HepG2 (cell line): ENCODE measurements around the gene SMAD7. TPM values are rescaled to one million over a fixed set of nuclear protein-coding genes. Genes with fewer than 3 reads are reported as not detected.

Source experiments
- ATAC-seq: fragments of 200-7000 bp; cut with Tn5 transposase; 3 replicates; pipeline ENCODE4 v1.9.1; 2020; ENCODE audit warnings: mild to moderate bottlenecking, moderate library complexity
- BruUV-seq: library from RNA; stranded (reverse); fragments of 400-500 nt; replicated peaks from 2 replicates; lab custom pipeline; 2021; lab: Mats Ljungman, UMichigan
- CTCF ChIA-PET: fragments of 300-600 bp; formaldehyde crosslinking; extraction: SDS; loops from one replicate; lab custom pipeline; 2021; ENCODE audit warnings: low total read pairs, inconsistent platforms, low intra/inter-chr PET ratio; lab: Yijun Ruan, JAX
- POLR2A ChIA-PET: fragments of 350-600 bp; sonication (Branson Sonifier 250); formaldehyde crosslinking; loops from one replicate; lab custom pipeline; 2020; ENCODE audit warnings: antibody characterized with exemption, inconsistent platforms; lab: Yijun Ruan, JAX
- DNase-seq: peaks from one replicate; pipeline ENCODE4 v3.0.0-alpha.2; 2015; ENCODE audit warnings: low spot score
- FAIRE-seq: peaks from 3 replicates; lab custom pipeline; 2011; peaks lifted over from hg19 to GRCh38; lab: Jason Lieb, UNC
- H2AFZ ChIP-seq: one replicate; pipeline ENCODE4 v1.6.1; 2011; ENCODE audit warnings: low read length, inconsistent platforms
- H3K27ac ChIP-seq: fragments of 300-600 bp; 3 replicates; pipeline ENCODE4 v1.8.0; 2011; ENCODE audit warnings: mixed run types, mild to moderate bottlenecking, mixed read lengths, low read length, inconsistent platforms; ENCODE audit not compliant: insufficient read depth; ENCODE audit errors: extremely low read length
- H3K27me3 ChIP-seq, 2 experiments: fragments of 200-600 bp in 1 of 2; 2 replicates in 1 of 2; 3 replicates in 1 of 2; pipeline versions ENCODE4 v1.6.0 to v1.8.0; 2011; ENCODE audit warnings: low read length in 2 of 2, mild to moderate bottlenecking in 2 of 2, moderate library complexity in 2 of 2, inconsistent platforms in 1 of 2; ENCODE audit not compliant: insufficient read depth in 2 of 2, control insufficient read depth in 1 of 2
- H3K36me3 ChIP-seq, 2 experiments: fragments of 200-600 bp in 1 of 2; replicated peaks in 1 of 2; 2 replicates in 1 of 2; 3 replicates in 1 of 2; pipeline versions ENCODE4 v1.5.1 to v1.8.0; 2011; ENCODE audit warnings: low read length in 2 of 2, inconsistent platforms in 1 of 2; ENCODE audit not compliant: insufficient read depth in 2 of 2, control insufficient read depth in 1 of 2
- H3K4me1 ChIP-seq: 2 replicates; pipeline ENCODE4 v1.5.1; 2012; ENCODE audit warnings: low read length, inconsistent platforms; ENCODE audit not compliant: insufficient read depth
- H3K4me2 ChIP-seq: 2 replicates; pipeline ENCODE4 v1.6.0; 2011; ENCODE audit warnings: low read depth, low read length, inconsistent platforms
- H3K4me3 ChIP-seq, 3 experiments: fragments of 200-600 bp in 1 of 3; sonication (generic), shearing (Covaris generic) in 1 of 3; replicated peaks in 1 of 3; 2 replicates each; pipeline ENCODE4 v1.5.1; 2011 to 2016; ENCODE audit warnings: low read length in 3 of 3, inconsistent platforms in 2 of 3, low read depth in 2 of 3, mild to moderate bottlenecking in 2 of 3, control low read depth in 1 of 3, mixed read lengths in 1 of 3; ENCODE audit not compliant: insufficient read depth in 1 of 3
- H3K79me2 ChIP-seq: one replicate; pipeline ENCODE4 v1.6.1; 2011; ENCODE audit warnings: low read length, inconsistent platforms; ENCODE audit not compliant: insufficient read depth
- H3K9ac ChIP-seq: 2 replicates; pipeline ENCODE4 v1.6.0; 2011; ENCODE audit warnings: mild to moderate bottlenecking, low read depth, low read length, inconsistent platforms; ENCODE audit not compliant: insufficient read depth
- H3K9me3 ChIP-seq: 2 replicates; pipeline ENCODE4 v1.5.1; 2012; ENCODE audit warnings: mild to moderate bottlenecking, low read length
- H4K20me1 ChIP-seq: 2 replicates; pipeline ENCODE4 v1.6.0; 2011; ENCODE audit warnings: inconsistent platforms, mild to moderate bottlenecking, low read length, moderate library complexity; ENCODE audit not compliant: insufficient read depth
- FOXJ3 ChIP-seq: sonication (generic); formaldehyde crosslinking; IDR thresholded peaks from 2 replicates; pipeline ENCODE4 v1.4.0; 2020; ENCODE audit warnings: missing genetic modification reagents, mild to moderate bottlenecking, borderline replicate concordance
- HDAC2 ChIP-seq: sonication (generic); formaldehyde crosslinking; IDR thresholded peaks from 2 replicates; pipeline ENCODE4 v1.4.0; 2020; ENCODE audit warnings: missing genetic modification reagents
- IRX3 ChIP-seq: sonication (generic); formaldehyde crosslinking; IDR thresholded peaks from 2 replicates; pipeline ENCODE4 v1.8.1; 2023; ENCODE audit warnings: mild to moderate bottlenecking, low read depth, missing genetic modification reagents, borderline replicate concordance
- KMT2B ChIP-seq: IDR thresholded peaks from 2 replicates; pipeline ENCODE4 v1.6.1; 2016; ENCODE audit warnings: missing genetic modification reagents, missing compliant biosample characterization
- NFE2L1 ChIP-seq: sonication (generic); formaldehyde crosslinking; IDR thresholded peaks from 2 replicates; pipeline ENCODE4 v1.4.0; 2020; ENCODE audit warnings: missing genetic modification reagents, mild to moderate bottlenecking, borderline replicate concordance
- NFIC ChIP-seq: IDR thresholded peaks from 2 replicates; pipeline ENCODE4 v1.6.1; 2012; ENCODE audit warnings: mild to moderate bottlenecking, low read length, inconsistent platforms
- SMARCE1 ChIP-seq: fragments of 450-650 bp; IDR thresholded peaks from 2 replicates; pipeline ENCODE4 v1.6.1; 2017; ENCODE audit warnings: borderline replicate concordance
- SNRNP70 ChIP-seq: fragments of 200-400 bp; formaldehyde crosslinking; IDR thresholded peaks from 2 replicates; pipeline ENCODE4 v1.6.1; 2017; ENCODE audit warnings: mild to moderate bottlenecking, low read depth, low read length, moderate library complexity
- ZNF558 ChIP-seq: sonication (generic); formaldehyde crosslinking; IDR thresholded peaks from 2 replicates; pipeline ENCODE4 v1.9.0; 2022; ENCODE audit warnings: mild to moderate bottlenecking, missing genetic modification reagents, borderline replicate concordance
- ZNF772 ChIP-seq: sonication (generic); formaldehyde crosslinking; IDR thresholded peaks from 2 replicates; pipeline ENCODE4 v1.5.0; 2020; ENCODE audit warnings: mild to moderate bottlenecking, missing genetic modification reagents
- ZNF792 ChIP-seq: IDR thresholded peaks from 2 replicates; pipeline ENCODE4 v1.6.1; 2016
- ZNF816 ChIP-seq: sonication (generic); formaldehyde crosslinking; IDR thresholded peaks from 2 replicates; pipeline ENCODE4 v1.8.0; 2022; ENCODE audit warnings: missing genetic modification reagents, mild to moderate bottlenecking, borderline replicate concordance
- ZSCAN25 ChIP-seq: sonication (generic); formaldehyde crosslinking; IDR thresholded peaks from 2 replicates; pipeline ENCODE4 v1.8.0; 2022; ENCODE audit warnings: mild to moderate bottlenecking, missing genetic modification reagents
- WGBS: methylation state at CpG from one replicate; pipeline ENCODE4 v1.1.6; 2017; ENCODE audit warnings: low lambda C conversion rate; 5-methylcytosine and 5-hydroxymethylcytosine counted together
- in situ Hi-C: cut with HindIII; loops from 2 replicates; pipeline ENCODE4 v1.10.0; 2017; ENCODE audit warnings: low pct_unique_long_range_greater_than_20kb; ENCODE audit not compliant: extremely low pct_ligation_motif_present
- intact Hi-C: fragments of 100-400 bp; cut with micrococcal nuclease; formaldehyde crosslinking; loops from one replicate; pipeline ENCODE4 v1.10.0; 2022; ENCODE audit not compliant: unreplicated experiment
- polyA plus RNA-seq, 8 experiments: library from polyadenylated mRNA; depleted of rRNA in 3 of 8; stranded (reverse) in 7 of 8; unstranded in 1 of 8; fragments of >200 nt; fragmentation: Illumina TruSeq in 4 of 8; extraction: Trizol in 4 of 8; gene quantifications; 2 replicates each; pipeline versions ENCODE4 v1.2.1 to v1.2.3, GENCODE V29; 2011 to 2016; ENCODE audit warnings: low read depth in 4 of 8, missing spikeins in 1 of 8, mixed read lengths in 1 of 8; ENCODE audit not compliant: insufficient read depth in 1 of 8
- total RNA-seq, 5 experiments: library from RNA; depleted of rRNA; stranded (reverse); fragments of >200 nt; fragmentation: Illumina TruSeq; extraction: Trizol; gene quantifications; 2 replicates each; pipeline ENCODE4 v1.2.3, GENCODE V29; 2016; ENCODE audit warnings: low read depth in 1 of 5
- TF ChIP-seq, protein P1 (sequence below): sonication (generic); formaldehyde crosslinking; conservative IDR thresholded peaks from 2 replicates; pipeline ENCODE4 v1.8.0; 2022; ENCODE audit warnings: missing genetic modification reagents
- TF ChIP-seq, protein P2 (sequence below): sonication (generic); formaldehyde crosslinking; IDR thresholded peaks from 2 replicates; pipeline ENCODE4 v1.4.0; 2020; ENCODE audit warnings: mild to moderate bottlenecking, missing genetic modification reagents
- TF ChIP-seq, protein P3 (sequence below): sonication (generic); formaldehyde crosslinking; IDR thresholded peaks from 2 replicates; pipeline ENCODE4 v1.5.0; 2020; ENCODE audit warnings: mild to moderate bottlenecking, missing genetic modification reagents, borderline replicate concordance

The SMAD7 gene
- total and polyA plus RNA-seq, 2 of the 13 experiments (the other 11 are each of a cell fraction or from before 2014, with no cell fraction given) = 17.4 to 24.7 TPM

DNA sequence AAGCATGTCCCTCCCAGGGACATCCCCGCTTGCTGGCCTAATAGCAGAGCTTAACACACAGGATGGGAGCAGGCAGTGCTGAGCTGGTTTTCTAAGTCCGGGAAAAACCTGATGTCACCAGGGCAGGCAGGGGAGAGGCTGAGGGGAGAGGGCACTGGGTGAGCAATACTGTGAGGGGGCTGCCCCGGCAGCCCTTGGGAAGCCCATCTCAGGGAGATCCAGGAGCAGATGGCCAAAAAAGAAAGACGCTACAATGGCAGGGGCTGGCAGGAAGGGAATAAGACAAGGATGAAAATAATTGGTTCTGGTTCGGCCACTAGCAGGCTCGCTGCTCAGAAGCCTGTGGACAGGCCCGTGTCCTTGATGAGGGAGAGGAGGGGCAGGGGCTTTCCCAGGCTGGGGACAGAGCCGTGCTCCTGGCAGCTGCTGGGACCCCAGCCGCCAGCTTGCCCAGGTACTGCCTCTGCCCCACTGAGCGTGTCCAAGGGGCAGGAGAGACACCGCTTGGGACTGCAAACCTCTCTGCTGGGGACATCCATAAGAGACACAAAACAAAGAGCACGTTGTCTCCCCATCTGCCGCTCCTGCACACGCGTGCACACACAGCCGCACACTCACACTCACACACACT lies 30.2 kb downstream of the SMAD7 start (continued):
- TF ChIP-seq IRX3 (CRISPR knock-in tag) (no peak), SMARCE1 (no peak), ZNF816 (CRISPR knock-in tag) (no peak), ZNF558 (no peak), ZNF772 (CRISPR knock-in tag) (no peak)
- TF ChIP-seq, protein P1, sequence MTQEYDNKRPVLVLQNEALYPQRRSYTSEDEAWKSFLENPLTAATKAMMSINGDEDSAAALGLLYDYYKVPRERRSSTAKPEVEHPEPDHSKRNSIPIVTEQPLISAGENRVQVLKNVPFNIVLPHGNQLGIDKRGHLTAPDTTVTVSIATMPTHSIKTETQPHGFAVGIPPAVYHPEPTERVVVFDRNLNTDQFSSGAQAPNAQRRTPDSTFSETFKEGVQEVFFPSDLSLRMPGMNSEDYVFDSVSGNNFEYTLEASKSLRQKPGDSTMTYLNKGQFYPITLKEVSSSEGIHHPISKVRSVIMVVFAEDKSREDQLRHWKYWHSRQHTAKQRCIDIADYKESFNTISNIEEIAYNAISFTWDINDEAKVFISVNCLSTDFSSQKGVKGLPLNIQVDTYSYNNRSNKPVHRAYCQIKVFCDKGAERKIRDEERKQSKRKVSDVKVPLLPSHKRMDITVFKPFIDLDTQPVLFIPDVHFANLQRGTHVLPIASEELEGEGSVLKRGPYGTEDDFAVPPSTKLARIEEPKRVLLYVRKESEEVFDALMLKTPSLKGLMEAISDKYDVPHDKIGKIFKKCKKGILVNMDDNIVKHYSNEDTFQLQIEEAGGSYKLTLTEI = no peak

DNA sequence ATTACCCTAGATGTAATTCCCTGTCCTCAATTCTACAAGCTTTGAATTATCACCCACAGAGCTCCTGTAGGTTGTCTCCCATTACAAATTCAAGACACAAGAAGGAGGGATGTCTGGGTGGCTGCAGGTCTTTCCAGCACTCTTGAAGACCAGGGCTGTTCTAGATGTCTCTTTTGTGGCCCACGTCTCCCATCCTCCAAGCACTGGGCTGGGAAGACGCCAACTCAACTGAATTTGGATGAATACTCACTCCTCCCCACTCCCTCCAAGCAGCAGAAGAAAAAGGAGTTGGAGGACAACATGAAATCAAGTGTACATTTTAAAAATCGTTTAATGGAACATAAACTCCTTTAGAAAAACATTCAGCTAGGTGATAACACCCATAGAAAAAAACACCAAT lies 31.2 kb downstream of the SMAD7 start:
- WGBS = 88% methylated on average over 3 of the region's 3 CpGs
- H3K79me2 ChIP-seq = peaks cover 24% of the 10 kb centered on the region
- BruUV-seq = no TSS peak
- POLR2A ChIA-PET = no interaction called here
- no peak overlapping the region for H3K4me2 ChIP-seq
- H3K27ac ChIP-seq = no peak overlapping the region
- H3K4me1 ChIP-seq = peaks cover 30% of the 10 kb centered on the region
- no peak overlapping the region for H3K9ac ChIP-seq
- CTCF ChIA-PET = no interaction called here
- no peak for FAIRE-seq
- DNase-seq = no peak
- no peak overlapping the region for H3K4me3 ChIP-seq
- intact Hi-C loops = no loop called here
- peaks cover 11% of the 10 kb centered on the region for H4K20me1 ChIP-seq
- in situ Hi-C loops = no loop called here
- peaks cover 9 to 39% of the 10 kb centered on the region in 2 experiments for H3K36me3 ChIP-seq
- no peaks in the 10 kb centered on the region for H3K9me3 ChIP-seq
- H3K27me3 ChIP-seq = no peaks in the 10 kb centered on the region
- no peak overlapping the region for H2AFZ ChIP-seq
- ATAC-seq = no peak
- TF ChIP-seq, protein P2, sequence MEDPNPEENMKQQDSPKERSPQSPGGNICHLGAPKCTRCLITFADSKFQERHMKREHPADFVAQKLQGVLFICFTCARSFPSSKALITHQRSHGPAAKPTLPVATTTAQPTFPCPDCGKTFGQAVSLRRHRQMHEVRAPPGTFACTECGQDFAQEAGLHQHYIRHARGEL (CRISPR knock-in tag) = no peak
- TF ChIP-seq HDAC2 (CRISPR knock-in tag) (no peak), KMT2B (CRISPR knock-in tag) (no peak), SNRNP70 (no peak), NFIC (no peak), ZNF792 (no peak), ZSCAN25 (CRISPR knock-in tag) (no peak), NFE2L1 (CRISPR knock-in tag) (no peak), FOXJ3 (CRISPR knock-in tag) (no peak)
- TF ChIP-seq, protein P3, sequence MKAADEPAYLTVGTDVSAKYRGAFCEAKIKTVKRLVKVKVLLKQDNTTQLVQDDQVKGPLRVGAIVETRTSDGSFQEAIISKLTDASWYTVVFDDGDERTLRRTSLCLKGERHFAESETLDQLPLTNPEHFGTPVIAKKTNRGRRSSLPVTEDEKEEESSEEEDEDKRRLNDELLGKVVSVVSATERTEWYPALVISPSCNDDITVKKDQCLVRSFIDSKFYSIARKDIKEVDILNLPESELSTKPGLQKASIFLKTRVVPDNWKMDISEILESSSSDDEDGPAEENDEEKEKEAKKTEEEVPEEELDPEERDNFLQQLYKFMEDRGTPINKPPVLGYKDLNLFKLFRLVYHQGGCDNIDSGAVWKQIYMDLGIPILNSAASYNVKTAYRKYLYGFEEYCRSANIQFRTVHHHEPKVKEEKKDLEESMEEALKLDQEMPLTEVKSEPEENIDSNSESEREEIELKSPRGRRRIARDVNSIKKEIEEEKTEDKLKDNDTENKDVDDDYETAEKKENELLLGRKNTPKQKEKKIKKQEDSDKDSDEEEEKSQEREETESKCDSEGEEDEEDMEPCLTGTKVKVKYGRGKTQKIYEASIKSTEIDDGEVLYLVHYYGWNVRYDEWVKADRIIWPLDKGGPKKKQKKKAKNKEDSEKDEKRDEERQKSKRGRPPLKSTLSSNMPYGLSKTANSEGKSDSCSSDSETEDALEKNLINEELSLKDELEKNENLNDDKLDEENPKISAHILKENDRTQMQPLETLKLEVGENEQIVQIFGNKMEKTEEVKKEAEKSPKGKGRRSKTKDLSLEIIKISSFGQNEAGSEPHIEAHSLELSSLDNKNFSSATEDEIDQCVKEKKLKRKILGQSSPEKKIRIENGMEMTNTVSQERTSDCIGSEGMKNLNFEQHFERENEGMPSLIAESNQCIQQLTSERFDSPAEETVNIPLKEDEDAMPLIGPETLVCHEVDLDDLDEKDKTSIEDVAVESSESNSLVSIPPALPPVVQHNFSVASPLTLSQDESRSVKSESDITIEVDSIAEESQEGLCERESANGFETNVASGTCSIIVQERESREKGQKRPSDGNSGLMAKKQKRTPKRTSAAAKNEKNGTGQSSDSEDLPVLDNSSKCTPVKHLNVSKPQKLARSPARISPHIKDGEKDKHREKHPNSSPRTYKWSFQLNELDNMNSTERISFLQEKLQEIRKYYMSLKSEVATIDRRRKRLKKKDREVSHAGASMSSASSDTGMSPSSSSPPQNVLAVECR (CRISPR knock-in tag) = no peak
